AG10803 (cell line): Measurements from ENCODE around the gene ZNF76.
A peak's percentile ranks its signal among the peaks of the same experiment; 100 is the strongest.

Source experiments
- DNase-seq: peaks from one replicate; pipeline ENCODE4 v3.0.0; 2010; ENCODE audit warnings: low read depth
- H3K4me3 ChIP-seq: 2 replicates; pipeline ENCODE4 v1.5.1; 2011; ENCODE audit warnings: mild to moderate bottlenecking, low read length, control low read depth
- TF ChIP-seq, protein P1 (sequence below): conservative IDR thresholded peaks from 2 replicates; pipeline ENCODE4 v1.5.1; 2011; ENCODE audit warnings: mild to moderate bottlenecking, low read length, control low read depth, inconsistent platforms

Gene ZNF76

GRCh38 chr6:35309611-35310264, 50.2 kb downstream of the ZNF76 start:
- TF ChIP-seq, protein P1, sequence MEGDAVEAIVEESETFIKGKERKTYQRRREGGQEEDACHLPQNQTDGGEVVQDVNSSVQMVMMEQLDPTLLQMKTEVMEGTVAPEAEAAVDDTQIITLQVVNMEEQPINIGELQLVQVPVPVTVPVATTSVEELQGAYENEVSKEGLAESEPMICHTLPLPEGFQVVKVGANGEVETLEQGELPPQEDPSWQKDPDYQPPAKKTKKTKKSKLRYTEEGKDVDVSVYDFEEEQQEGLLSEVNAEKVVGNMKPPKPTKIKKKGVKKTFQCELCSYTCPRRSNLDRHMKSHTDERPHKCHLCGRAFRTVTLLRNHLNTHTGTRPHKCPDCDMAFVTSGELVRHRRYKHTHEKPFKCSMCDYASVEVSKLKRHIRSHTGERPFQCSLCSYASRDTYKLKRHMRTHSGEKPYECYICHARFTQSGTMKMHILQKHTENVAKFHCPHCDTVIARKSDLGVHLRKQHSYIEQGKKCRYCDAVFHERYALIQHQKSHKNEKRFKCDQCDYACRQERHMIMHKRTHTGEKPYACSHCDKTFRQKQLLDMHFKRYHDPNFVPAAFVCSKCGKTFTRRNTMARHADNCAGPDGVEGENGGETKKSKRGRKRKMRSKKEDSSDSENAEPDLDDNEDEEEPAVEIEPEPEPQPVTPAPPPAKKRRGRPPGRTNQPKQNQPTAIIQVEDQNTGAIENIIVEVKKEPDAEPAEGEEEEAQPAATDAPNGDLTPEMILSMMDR: no peak
- DNase-seq: no peak
- H3K4me3 ChIP-seq: no peak overlapping the region

DNA sequence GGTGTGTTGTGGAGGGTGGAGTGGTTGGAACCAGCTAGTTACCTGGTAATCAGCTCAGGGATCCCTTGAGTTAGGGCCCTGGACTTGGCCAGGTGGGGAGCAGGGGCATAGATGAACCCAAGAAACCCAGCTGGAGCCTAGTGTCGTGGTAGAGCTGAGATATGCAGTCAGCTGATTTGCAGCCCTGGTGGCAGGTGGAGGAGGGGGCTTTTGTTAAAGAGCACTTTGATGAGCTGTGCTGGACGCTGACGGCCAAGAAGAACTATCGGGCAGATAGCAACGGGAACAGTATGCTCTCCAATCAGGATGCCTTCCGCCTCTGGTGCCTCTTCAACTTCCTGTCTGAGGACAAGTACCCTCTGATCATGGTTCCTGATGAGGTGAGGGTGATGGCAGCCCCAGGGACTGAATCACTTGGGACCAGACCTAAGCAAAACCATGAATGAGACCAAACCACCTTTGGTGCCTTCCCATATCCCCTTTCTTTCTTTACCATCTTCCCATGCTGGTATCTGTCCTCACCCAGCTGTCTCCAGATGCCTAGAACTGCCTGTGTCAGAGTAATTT, 50.8 kb downstream of the ZNF76 start:
- H3K4me3 ChIP-seq: no peak overlapping the region
- no peak for DNase-seq
- TF ChIP-seq, protein P1: no peak

- TF ChIP-seq, protein P1: no peak
- no peak overlapping the region for H3K4me3 ChIP-seq
- no peak for DNase-seq
Observed at GRCh38 chr6:35311390-35312075, 52.0 kb downstream of the ZNF76 start.

- H3K4me3 ChIP-seq: no peak overlapping the region
- TF ChIP-seq, protein P1: no peak
- no peak for DNase-seq
Observed at GRCh38 chr6:35312076-35312800, 52.7 kb downstream of the ZNF76 start.

DNA sequence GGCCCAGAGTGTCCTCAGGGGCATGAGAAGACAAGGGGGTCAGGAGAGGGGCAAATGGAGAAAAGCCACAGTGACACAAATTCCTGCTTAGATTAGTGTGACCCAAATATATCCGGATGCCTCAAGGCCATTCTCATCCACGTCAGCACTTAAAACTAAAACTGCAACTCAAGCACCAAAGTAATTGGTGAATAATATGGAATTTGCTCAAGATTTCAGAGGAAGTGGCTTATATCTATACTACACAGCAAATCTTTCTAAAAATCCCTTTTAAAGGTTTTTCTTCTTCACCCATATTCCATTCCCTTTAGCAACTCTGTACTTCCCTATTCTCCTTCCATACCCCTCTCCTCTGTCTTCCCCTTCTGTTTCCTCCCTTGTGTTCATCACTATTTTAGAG, 53.3 kb downstream of the ZNF76 start:
- DNase-seq: no peak
- TF ChIP-seq, protein P1: no peak
- H3K4me3 ChIP-seq: no peak overlapping the region

DNA sequence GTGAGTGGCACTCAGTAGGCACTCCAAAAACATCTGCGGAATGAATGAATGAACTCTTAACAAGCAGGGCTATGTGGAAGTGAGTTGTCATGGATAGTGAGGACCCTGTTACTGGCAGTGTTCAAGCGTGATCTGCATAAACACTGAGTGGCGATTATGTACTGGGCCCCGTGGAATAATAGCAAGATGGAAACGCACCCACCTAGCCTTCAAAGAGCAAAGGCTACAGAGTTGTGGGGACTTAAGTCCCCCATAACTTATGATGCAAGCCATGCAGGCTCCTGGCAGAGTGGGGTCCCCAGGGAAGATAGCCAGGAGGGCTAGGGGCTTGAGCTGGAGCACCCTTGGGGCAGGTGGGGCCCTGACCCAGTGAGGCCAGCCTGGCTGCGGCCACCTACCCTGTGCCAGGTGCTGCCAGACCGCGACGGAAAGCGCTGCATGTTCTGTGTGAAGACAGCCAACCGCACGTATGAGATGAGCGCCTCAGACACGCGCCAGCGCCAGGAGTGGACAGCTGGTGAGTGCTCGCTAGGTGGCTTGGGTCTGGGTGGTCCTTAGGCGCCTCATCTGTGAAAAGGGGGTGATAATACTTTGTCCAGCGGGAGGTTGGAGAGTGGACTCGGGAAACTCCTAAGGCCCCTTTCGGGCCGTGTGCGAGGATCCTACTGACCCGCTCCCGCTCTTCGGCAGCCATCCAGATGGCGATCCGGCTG, 58.1 kb downstream of the ZNF76 start:
- H3K4me3 ChIP-seq: peak overlapping the region; percentile 66
- TF ChIP-seq, protein P1: no peak
- no peak for DNase-seq
